Measurements from ENCODE around the gene FAM229A.

The FAM229A gene

GRCh38 chr1:32373996-32374592, 11.8 kb upstream of the FAM229A start:
- Histone ChIP-seq H3K27ac (ENCODE audit: low read length) (no peak overlapping the region), H3K4me1 (ENCODE audit: control insufficient read depth, low read depth, low read length) (no peaks in the 10 kb centered on the region), H3K27me3 (ENCODE audit: control insufficient read depth, insufficient read depth, low read length) (no peaks in the 10 kb centered on the region), H3K9ac (ENCODE audit: low read length) (no peak overlapping the region), H3K36me3 (ENCODE audit: control insufficient read depth, low read depth, low read length) (peaks cover 67% of the 10 kb centered on the region), H3K4me3 (ENCODE audit: low read length) (no peak overlapping the region), H3K9me3 (ENCODE audit: control insufficient read depth, low read depth, low read length) (no peaks in the 10 kb centered on the region)

DNA sequence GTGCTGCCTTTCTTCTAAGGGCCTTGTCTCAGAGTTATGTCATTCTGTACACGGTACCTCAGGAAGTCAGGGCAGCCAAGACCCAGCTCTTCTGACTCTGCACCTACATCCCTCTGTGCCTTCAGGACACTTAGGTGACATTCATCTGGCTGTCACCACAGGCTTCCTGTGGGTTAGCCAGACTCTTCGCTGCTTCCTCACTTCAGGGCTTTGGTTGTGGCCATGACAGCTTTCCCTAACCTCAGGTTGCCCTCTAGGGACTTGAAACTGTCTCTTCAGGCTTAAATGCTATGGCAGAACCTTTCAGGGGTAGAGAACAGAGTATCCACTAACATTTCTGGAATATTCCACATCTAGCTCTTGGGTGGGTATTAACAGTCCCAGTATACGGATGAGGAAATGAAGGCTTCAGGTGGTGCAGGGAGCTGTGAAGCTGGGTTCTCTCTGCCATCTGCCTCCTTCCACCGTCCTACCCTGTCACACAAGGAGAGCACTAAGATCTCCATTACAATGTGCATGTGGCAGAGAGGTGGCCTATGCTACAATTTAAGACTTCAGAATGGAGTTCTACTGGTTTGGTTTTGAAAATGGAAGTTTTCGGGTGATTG, 10.0 kb upstream of the FAM229A start:
- Histone ChIP-seq H3K27ac (ENCODE audit: low read length) (no peak overlapping the region), H3K9me3 (ENCODE audit: control insufficient read depth, low read depth, low read length) (no peaks in the 10 kb centered on the region), H3K9ac (ENCODE audit: low read length) (no peak overlapping the region), H3K27me3 (ENCODE audit: control insufficient read depth, insufficient read depth, low read length) (no peaks in the 10 kb centered on the region), H3K4me1 (ENCODE audit: control insufficient read depth, low read depth, low read length) (no peaks in the 10 kb centered on the region), H3K4me3 (ENCODE audit: low read length) (no peak overlapping the region), H3K36me3 (ENCODE audit: control insufficient read depth, low read depth, low read length) (peaks cover 64% of the 10 kb centered on the region)

DNA sequence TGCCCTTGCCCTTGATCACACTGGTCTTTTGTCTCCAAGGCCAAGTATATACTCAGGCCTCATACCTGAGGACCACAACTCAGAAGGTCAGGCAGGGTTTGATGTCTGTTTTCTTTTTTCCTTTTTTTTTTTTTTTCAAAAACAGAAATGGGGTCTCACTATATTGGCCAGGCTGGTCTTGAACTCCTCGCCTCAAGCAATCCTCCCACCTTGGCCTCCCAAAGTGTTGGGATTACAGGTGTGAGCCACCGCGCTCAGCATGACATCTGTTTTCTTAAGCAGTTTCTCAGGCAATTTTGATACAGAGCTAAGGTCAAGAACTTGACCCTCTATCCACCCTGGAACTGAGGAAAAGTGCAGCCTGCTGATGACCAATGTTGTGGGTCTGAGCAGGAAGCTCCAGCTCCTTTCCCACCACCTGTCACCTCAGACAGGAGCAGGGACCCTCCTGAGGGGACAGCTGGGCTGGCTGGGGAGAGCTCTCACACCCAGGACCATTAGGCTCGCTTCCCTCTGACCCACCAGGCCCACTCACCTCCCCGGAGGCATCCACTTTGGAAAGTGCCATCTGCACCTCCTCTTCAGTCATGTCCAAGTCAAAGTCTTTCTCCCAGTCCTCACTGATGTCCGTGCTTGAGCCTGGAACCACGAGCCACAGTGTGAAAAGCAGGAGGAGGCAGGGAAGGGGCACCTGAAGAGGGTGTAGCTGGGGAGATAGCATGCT, 5.8 kb upstream of the FAM229A start:
- no peak overlapping the region for H3K27ac ChIP-seq (ENCODE audit: low read length)
- H3K4me1 ChIP-seq (ENCODE audit: control insufficient read depth, low read depth, low read length): no peaks in the 10 kb centered on the region
- H3K9ac ChIP-seq (ENCODE audit: low read length): no peak overlapping the region
- H3K4me3 ChIP-seq (ENCODE audit: low read length): no peak overlapping the region
- H3K9me3 ChIP-seq (ENCODE audit: control insufficient read depth, low read depth, low read length): no peaks in the 10 kb centered on the region
- H3K36me3 ChIP-seq (ENCODE audit: control insufficient read depth, low read depth, low read length): peaks cover 52% of the 10 kb centered on the region
- H3K27me3 ChIP-seq (ENCODE audit: control insufficient read depth, insufficient read depth, low read length): no peaks in the 10 kb centered on the region

DNA sequence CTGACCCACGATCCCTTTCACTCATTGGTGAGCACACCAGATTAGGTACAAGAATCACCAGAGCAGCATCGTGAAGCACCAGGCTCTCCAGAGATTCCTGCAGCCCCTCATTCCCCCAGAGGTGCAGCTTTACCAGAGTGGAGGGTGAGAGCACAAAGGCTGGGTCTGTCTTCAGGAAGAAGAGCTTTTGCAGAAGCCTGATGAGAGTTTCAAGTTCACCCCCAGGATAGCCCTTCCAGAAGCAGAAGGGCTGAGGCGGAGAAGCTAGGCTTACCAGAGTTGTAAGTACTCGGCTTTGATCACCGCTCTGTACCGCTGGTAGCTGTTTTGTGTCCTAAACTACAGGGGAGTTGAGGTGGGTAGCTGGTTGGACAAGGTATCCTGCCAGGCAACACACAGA, 3.2 kb upstream of the FAM229A start:
- no peak overlapping the region for H3K9ac ChIP-seq (ENCODE audit: low read length)
- no peak overlapping the region for H3K4me3 ChIP-seq (ENCODE audit: low read length)
- H3K9me3 ChIP-seq (ENCODE audit: control insufficient read depth, low read depth, low read length): no peaks in the 10 kb centered on the region
- peaks cover 16% of the 10 kb centered on the region for H3K27me3 ChIP-seq (ENCODE audit: control insufficient read depth, insufficient read depth, low read length)
- H3K4me1 ChIP-seq (ENCODE audit: control insufficient read depth, low read depth, low read length): no peaks in the 10 kb centered on the region
- peaks cover 36% of the 10 kb centered on the region for H3K36me3 ChIP-seq (ENCODE audit: control insufficient read depth, low read depth, low read length)
- no peak overlapping the region for H3K27ac ChIP-seq (ENCODE audit: low read length)

- Histone ChIP-seq H3K4me1 (ENCODE audit: control insufficient read depth, low read depth, low read length) (no peaks in the 10 kb centered on the region), H3K27me3 (ENCODE audit: control insufficient read depth, insufficient read depth, low read length) (peaks cover 21% of the 10 kb centered on the region), H3K27ac (ENCODE audit: low read length) (no peak overlapping the region), H3K4me3 (ENCODE audit: low read length) (no peak overlapping the region), H3K9me3 (ENCODE audit: control insufficient read depth, low read depth, low read length) (no peaks in the 10 kb centered on the region), H3K36me3 (ENCODE audit: control insufficient read depth, low read depth, low read length) (peaks cover 36% of the 10 kb centered on the region), H3K9ac (ENCODE audit: low read length) (no peak overlapping the region)
These were observed 2.6 kb upstream of the FAM229A start for GRCh38 chr1:32364836-32365235.

DNA sequence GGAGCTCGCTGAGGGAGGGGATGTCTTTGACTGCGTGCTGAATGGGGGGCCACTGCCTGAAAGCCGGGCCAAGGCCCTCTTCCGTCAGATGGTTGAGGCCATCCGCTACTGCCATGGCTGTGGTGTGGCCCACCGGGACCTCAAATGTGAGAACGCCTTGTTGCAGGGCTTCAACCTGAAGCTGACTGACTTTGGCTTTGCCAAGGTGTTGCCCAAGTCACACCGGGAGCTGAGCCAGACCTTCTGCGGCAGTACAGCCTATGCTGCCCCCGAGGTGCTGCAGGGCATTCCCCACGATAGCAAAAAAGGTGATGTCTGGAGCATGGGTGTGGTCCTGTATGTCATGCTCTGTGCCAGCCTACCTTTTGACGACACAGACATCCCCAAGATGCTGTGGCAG, 1.4 kb upstream of the FAM229A start:
- Histone ChIP-seq H3K9ac (ENCODE audit: low read length) (no peak overlapping the region), H3K36me3 (ENCODE audit: control insufficient read depth, low read depth, low read length) (peaks cover 36% of the 10 kb centered on the region), H3K4me1 (ENCODE audit: control insufficient read depth, low read depth, low read length) (no peaks in the 10 kb centered on the region)

DNA sequence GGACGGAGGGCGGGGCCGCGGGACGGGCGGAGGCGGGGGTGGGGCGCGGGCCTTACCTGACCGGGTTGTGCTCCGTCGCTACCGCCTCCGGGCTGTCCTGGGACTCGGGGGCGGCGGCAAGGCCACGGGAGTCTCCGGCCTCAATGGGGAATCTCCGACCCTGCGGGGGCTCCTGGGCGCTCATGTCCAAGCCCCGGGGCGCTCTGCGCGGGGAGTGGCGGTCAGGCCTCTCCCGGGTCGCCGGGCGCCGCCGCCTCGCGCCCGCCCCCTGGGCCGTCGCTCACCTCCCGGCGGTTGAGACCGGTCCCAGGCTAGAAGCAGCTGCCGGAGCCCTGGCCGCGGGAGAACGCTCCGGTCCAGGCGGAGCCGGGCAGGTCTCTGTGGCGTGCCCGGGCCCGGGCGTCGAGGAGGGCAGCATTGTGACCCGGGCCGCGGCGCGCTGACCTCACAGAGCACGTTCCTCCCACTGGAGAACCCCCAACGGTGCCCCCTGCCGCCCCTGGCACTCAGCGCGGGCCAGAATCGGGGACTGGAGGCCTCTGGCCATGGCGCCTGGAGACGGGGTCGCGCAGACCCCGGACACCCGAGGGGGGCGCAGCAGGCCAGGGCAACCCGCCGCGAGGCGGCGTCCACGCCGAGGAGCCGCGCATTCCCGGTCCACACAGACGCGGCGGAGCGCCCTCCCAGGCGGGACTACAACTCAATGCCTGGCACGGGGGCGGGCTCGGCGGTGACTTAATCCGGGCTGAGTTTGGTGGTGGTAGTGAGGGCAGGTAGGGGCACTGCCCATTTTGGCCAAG, 411 bp downstream of the FAM229A start:
- H3K9me3 ChIP-seq (ENCODE audit: control insufficient read depth, low read depth, low read length): no peaks in the 10 kb centered on the region
- peaks cover 20% of the 10 kb centered on the region for H3K36me3 ChIP-seq (ENCODE audit: control insufficient read depth, low read depth, low read length)
- no peaks in the 10 kb centered on the region for H3K4me1 ChIP-seq (ENCODE audit: control insufficient read depth, low read depth, low read length)
- no peak overlapping the region for H3K9ac ChIP-seq (ENCODE audit: low read length)
- H3K27ac ChIP-seq (ENCODE audit: low read length): no peak overlapping the region
- H3K27me3 ChIP-seq (ENCODE audit: control insufficient read depth, insufficient read depth, low read length): peaks cover 28% of the 10 kb centered on the region
- H3K4me3 ChIP-seq (ENCODE audit: low read length): peak overlapping the region; percentile 33

More for the DNA sequence above, 1.4 kb upstream of the FAM229A start:
- H3K27me3 ChIP-seq (ENCODE audit: control insufficient read depth, insufficient read depth, low read length): peaks cover 23% of the 10 kb centered on the region
- no peak overlapping the region for H3K4me3 ChIP-seq (ENCODE audit: low read length)
- no peaks in the 10 kb centered on the region for H3K9me3 ChIP-seq (ENCODE audit: control insufficient read depth, low read depth, low read length)
- no peak overlapping the region for H3K27ac ChIP-seq (ENCODE audit: low read length)

- Histone ChIP-seq H3K9me3 (ENCODE audit: control insufficient read depth, low read depth, low read length) (no peaks in the 10 kb centered on the region), H3K36me3 (ENCODE audit: control insufficient read depth, low read depth, low read length) (peaks cover 14% of the 10 kb centered on the region), H3K9ac (ENCODE audit: low read length) (no peak overlapping the region)
These were observed 994 bp downstream of the FAM229A start for GRCh38 chr1:32361308-32361673.

GRCh38 chr1:32358435-32358834, 3.9 kb downstream of the FAM229A start:
- no peaks in the 10 kb centered on the region for H3K4me1 ChIP-seq (ENCODE audit: control insufficient read depth, low read depth, low read length)
- H3K27me3 ChIP-seq (ENCODE audit: control insufficient read depth, insufficient read depth, low read length): peaks cover 28% of the 10 kb centered on the region
- H3K36me3 ChIP-seq (ENCODE audit: control insufficient read depth, low read depth, low read length): no peaks in the 10 kb centered on the region
- H3K4me3 ChIP-seq (ENCODE audit: low read length): no peak overlapping the region
- H3K9ac ChIP-seq (ENCODE audit: low read length): no peak overlapping the region
- H3K27ac ChIP-seq (ENCODE audit: low read length): no peak overlapping the region
- no peaks in the 10 kb centered on the region for H3K9me3 ChIP-seq (ENCODE audit: control insufficient read depth, low read depth, low read length)

More at GRCh38 chr1:32361308-32361673, 994 bp downstream of the FAM229A start:
- peaks cover 28% of the 10 kb centered on the region for H3K27me3 ChIP-seq (ENCODE audit: control insufficient read depth, insufficient read depth, low read length)
- H3K4me3 ChIP-seq (ENCODE audit: low read length): peak overlapping the region; percentile 33
- H3K27ac ChIP-seq (ENCODE audit: low read length): no peak overlapping the region
- H3K4me1 ChIP-seq (ENCODE audit: control insufficient read depth, low read depth, low read length): no peaks in the 10 kb centered on the region

GRCh38 chr1:32357614-32358013, 4.7 kb downstream of the FAM229A start:
- Histone ChIP-seq H3K4me1 (ENCODE audit: control insufficient read depth, low read depth, low read length) (peaks cover 4% of the 10 kb centered on the region), H3K36me3 (ENCODE audit: control insufficient read depth, low read depth, low read length) (no peaks in the 10 kb centered on the region), H3K27ac (ENCODE audit: low read length) (no peak overlapping the region), H3K27me3 (ENCODE audit: control insufficient read depth, insufficient read depth, low read length) (peaks cover 28% of the 10 kb centered on the region), H3K9me3 (ENCODE audit: control insufficient read depth, low read depth, low read length) (no peaks in the 10 kb centered on the region), H3K4me3 (ENCODE audit: low read length) (no peak overlapping the region), H3K9ac (ENCODE audit: low read length) (no peak overlapping the region)

DNA sequence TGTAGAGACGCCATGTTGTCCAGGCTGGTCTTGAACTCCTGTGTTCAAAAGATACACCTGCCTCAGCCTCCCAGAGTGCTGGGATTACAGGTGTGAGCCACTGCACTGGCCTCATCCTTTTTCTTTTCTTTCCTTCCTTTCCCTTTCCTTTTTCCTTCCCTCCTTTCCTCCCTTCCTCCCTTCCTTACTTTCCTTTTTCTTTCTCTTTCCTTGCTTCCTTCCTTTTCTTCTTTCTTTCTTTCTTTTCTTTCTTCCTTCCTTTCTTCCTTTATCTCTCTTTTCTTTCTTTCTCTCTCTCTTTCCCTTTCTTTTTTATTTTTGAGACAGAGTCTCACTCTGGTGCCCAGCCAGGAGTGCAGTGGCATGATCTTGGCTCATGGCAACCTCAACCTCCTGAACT, 5.8 kb downstream of the FAM229A start:
- no peaks in the 10 kb centered on the region for H3K9me3 ChIP-seq (ENCODE audit: control insufficient read depth, low read depth, low read length)
- no peak overlapping the region for H3K4me3 ChIP-seq (ENCODE audit: low read length)
- H3K9ac ChIP-seq (ENCODE audit: low read length): no peak overlapping the region
- peaks cover 4% of the 10 kb centered on the region for H3K4me1 ChIP-seq (ENCODE audit: control insufficient read depth, low read depth, low read length)
- H3K27me3 ChIP-seq (ENCODE audit: control insufficient read depth, insufficient read depth, low read length): peaks cover 27% of the 10 kb centered on the region
- H3K36me3 ChIP-seq (ENCODE audit: control insufficient read depth, low read depth, low read length): no peaks in the 10 kb centered on the region
- H3K27ac ChIP-seq (ENCODE audit: low read length): no peak overlapping the region

All from iPS-18a (cell line).